ENCODE results near the gene INPP5F.
"Not testable (repeated sequence)": the region's sequence is repeated elsewhere in the genome, so short reads cannot be mapped to it uniquely, and the experiment has no call there.

INPP5F gene

GRCh38 chr10:119705434-119705831 is 20.4 kb upstream of the INPP5F start:
- DNase-seq (ENCODE audit: low read depth), result no peak

GRCh38 chr10:119706521-119707278 is 19.1 kb upstream of the INPP5F start:
- DNase-seq (ENCODE audit: low read depth), result no peak

GRCh38 chr10:119707331-119707730 is 18.5 kb upstream of the INPP5F start:
- DNase-seq (ENCODE audit: low read depth), result not testable (repeated sequence)

GRCh38 chr10:119710935-119711334 is 14.9 kb upstream of the INPP5F start:
- DNase-seq (ENCODE audit: low read depth), result not testable (repeated sequence)

- no peak for DNase-seq (ENCODE audit: low read depth)
Observed at GRCh38 chr10:119713744-119714483, 11.9 kb upstream of the INPP5F start.

- no peak for DNase-seq (ENCODE audit: low read depth)
Observed at GRCh38 chr10:119714484-119714816, 11.4 kb upstream of the INPP5F start.

GRCh38 chr10:119715628-119716505 is 10.0 kb upstream of the INPP5F start:
- DNase-seq (ENCODE audit: low read depth), result no peak

- no peak for DNase-seq (ENCODE audit: low read depth)
Observed at GRCh38 chr10:119723161-119723560, 2.7 kb upstream of the INPP5F start.

- DNase-seq (ENCODE audit: low read depth), result no peak
Observed at GRCh38 chr10:119723624-119724023, 2.2 kb upstream of the INPP5F start.

GRCh38 chr10:119724593-119725516 is 995 bp upstream of the INPP5F start:
- DNase-seq (ENCODE audit: low read depth), result no peak

- DNase-seq (ENCODE audit: low read depth), result no peak
Observed at GRCh38 chr10:119725517-119725827, 378 bp upstream of the INPP5F start.

GRCh38 chr10:119726676-119727261 is 919 bp downstream of the INPP5F start:
- no peak for DNase-seq (ENCODE audit: low read depth)

- DNase-seq (ENCODE audit: low read depth), result no peak
Observed at GRCh38 chr10:119728172-119728800, 2.4 kb downstream of the INPP5F start.

- DNase-seq (ENCODE audit: low read depth), result no peak
Observed at GRCh38 chr10:119734396-119735332, 8.8 kb downstream of the INPP5F start.

GRCh38 chr10:119735451-119735850 is 9.6 kb downstream of the INPP5F start:
- DNase-seq (ENCODE audit: low read depth), result no peak

GRCh38 chr10:119736220-119736619 is 10.4 kb downstream of the INPP5F start:
- DNase-seq (ENCODE audit: low read depth), result no peak

GRCh38 chr10:119737039-119737663 is 11.3 kb downstream of the INPP5F start:
- DNase-seq (ENCODE audit: low read depth), result no peak

- DNase-seq (ENCODE audit: low read depth), result no peak
Observed at GRCh38 chr10:119737823-119738222, 12.0 kb downstream of the INPP5F start.

GRCh38 chr10:119738962-119739361 is 13.1 kb downstream of the INPP5F start:
- DNase-seq (ENCODE audit: low read depth), result no peak
